ENCODE data around the gene HIVEP1.

Gene HIVEP1

GRCh38 chr6:12158686-12159415 is 146.7 kb downstream of the HIVEP1 start:
- peaks cover 1 to 5% of the 10 kb centered on the region in 2 donors for H3K9me3 ChIP-seq (replicated peaks in 1 of 2; ENCODE audit: control insufficient read depth in 2 of 2, insufficient read depth in 1 of 2, low read depth in 1 of 2, low read length in 2 of 2)
- H2AK5ac ChIP-seq (ENCODE audit: low read depth, low read length) = no peak overlapping the region
- no peak overlapping the region for H4K8ac ChIP-seq (ENCODE audit: low read depth, low read length)
- no peaks in the 10 kb centered on the region for H3K4me1 ChIP-seq (ENCODE audit: control insufficient read depth in 2 of 2, insufficient read depth in 1 of 2, low read depth in 1 of 2, low read length in 2 of 2)
- DNase-seq (ENCODE audit: low spot score) = no peak
- H3K4ac ChIP-seq (ENCODE audit: low read length) = no peak overlapping the region
- no peak overlapping the region for H2BK15ac ChIP-seq (ENCODE audit: low read length)
- H3K9ac ChIP-seq (ENCODE audit: low read depth, low read length, poor library complexity) = no peak overlapping the region
- no peak overlapping the region for H3K27ac ChIP-seq (replicated peaks; ENCODE audit: low read length)
- no peak overlapping the region for H3K23ac ChIP-seq (ENCODE audit: low read depth, low read length, poor library complexity)
- H2BK120ac ChIP-seq (ENCODE audit: low read depth, low read length) = no peak overlapping the region
- H3K27me3 ChIP-seq (ENCODE audit: control insufficient read depth in 3 of 3, insufficient read depth in 3 of 3, low read depth in 1 of 3, low read length in 3 of 3) = no peaks in the 10 kb centered on the region
- H3K14ac ChIP-seq (ENCODE audit: low read length) = no peak overlapping the region
- H3K79me1 ChIP-seq (ENCODE audit: low read depth, low read length) = no peaks in the 10 kb centered on the region
- H3K4me3 ChIP-seq (ENCODE audit: low read length in 2 of 2) = no peak overlapping the region
- H3K18ac ChIP-seq (ENCODE audit: low read length) = no peak overlapping the region
- no peak overlapping the region for H3K4me2 ChIP-seq (ENCODE audit: insufficient read depth, low read length, poor library complexity, severe bottlenecking)
- no peak overlapping the region for H2BK5ac ChIP-seq (ENCODE audit: low read length)
- no CpG with 5 or more reads among the region's 16 CpGs for WGBS, 2 donors (ENCODE audit: extremely low coverage in 2 of 2, insufficient read length in 2 of 2, insufficient replicate concordance in 1 of 2)
- no peak overlapping the region for H2AFZ ChIP-seq (ENCODE audit: low read length)
- H4K91ac ChIP-seq (ENCODE audit: low read depth, low read length, poor library complexity) = no peak overlapping the region
- H2BK12ac ChIP-seq (ENCODE audit: low read length) = no peak overlapping the region
- peaks cover 17 to 27% of the 10 kb centered on the region in 2 donors for H3K36me3 ChIP-seq (replicated peaks in 1 of 2; ENCODE audit: control insufficient read depth in 2 of 2, insufficient read depth in 2 of 2, low read length in 2 of 2)

DNA sequence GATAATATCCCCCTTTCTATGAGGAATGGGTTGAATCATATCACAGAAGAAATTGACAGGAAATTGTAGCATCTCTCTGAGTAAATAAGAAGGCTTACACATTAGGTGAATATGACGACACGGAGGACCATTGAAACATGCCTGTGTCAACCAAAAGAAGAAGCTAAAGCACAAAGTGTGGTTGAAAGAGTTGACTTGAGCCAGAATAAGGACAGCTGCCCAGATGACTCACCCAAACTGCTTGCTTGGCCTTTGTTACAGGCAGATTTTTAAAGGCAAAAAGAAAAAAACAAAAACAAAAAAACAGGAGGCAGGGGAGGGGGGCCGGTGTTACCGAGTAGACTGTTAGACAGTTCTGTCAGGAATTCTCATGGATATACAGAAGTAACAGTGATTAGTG is 148.2 kb downstream of the HIVEP1 start:
- no peak overlapping the region for H3K27ac ChIP-seq (replicated peaks; ENCODE audit: low read length)
- H3K18ac ChIP-seq (ENCODE audit: low read length) = no peak overlapping the region
- no peak overlapping the region for H2AK5ac ChIP-seq (ENCODE audit: low read depth, low read length)
- no peak overlapping the region for H2BK120ac ChIP-seq (ENCODE audit: low read depth, low read length)
- WGBS, 2 donors (ENCODE audit: extremely low coverage in 2 of 2, insufficient read length in 2 of 2, insufficient replicate concordance in 1 of 2) = no CpG with 5 or more reads among the region's 4 CpGs
- H3K36me3 ChIP-seq (replicated peaks in 1 of 2; ENCODE audit: control insufficient read depth in 2 of 2, insufficient read depth in 2 of 2, low read length in 2 of 2) = peaks cover 19 to 33% of the 10 kb centered on the region in 2 donors
- H3K23ac ChIP-seq (ENCODE audit: low read depth, low read length, poor library complexity) = no peak overlapping the region
- peaks cover 1 to 5% of the 10 kb centered on the region in 2 donors for H3K9me3 ChIP-seq (replicated peaks in 1 of 2; ENCODE audit: control insufficient read depth in 2 of 2, insufficient read depth in 1 of 2, low read depth in 1 of 2, low read length in 2 of 2)
- no peak overlapping the region for H2BK5ac ChIP-seq (ENCODE audit: low read length)
- no peak for DNase-seq (ENCODE audit: low spot score)
- H3K14ac ChIP-seq (ENCODE audit: low read length) = no peak overlapping the region
- no peak overlapping the region for H3K4me2 ChIP-seq (ENCODE audit: insufficient read depth, low read length, poor library complexity, severe bottlenecking)
- no peaks in the 10 kb centered on the region for H3K79me1 ChIP-seq (ENCODE audit: low read depth, low read length)
- H2AFZ ChIP-seq (ENCODE audit: low read length) = no peak overlapping the region
- no peaks in the 10 kb centered on the region for H3K27me3 ChIP-seq (ENCODE audit: control insufficient read depth in 3 of 3, insufficient read depth in 3 of 3, low read depth in 1 of 3, low read length in 3 of 3)
- H3K4me3 ChIP-seq (ENCODE audit: low read length in 2 of 2) = no peak overlapping the region
- no peak overlapping the region for H3K9ac ChIP-seq (ENCODE audit: low read depth, low read length, poor library complexity)
- H2BK15ac ChIP-seq (ENCODE audit: low read length) = no peak overlapping the region
- no peak overlapping the region for H4K8ac ChIP-seq (ENCODE audit: low read depth, low read length)
- no peak overlapping the region for H4K91ac ChIP-seq (ENCODE audit: low read depth, low read length, poor library complexity)
- no peak overlapping the region for H2BK12ac ChIP-seq (ENCODE audit: low read length)
- no peaks in the 10 kb centered on the region for H3K4me1 ChIP-seq (ENCODE audit: control insufficient read depth in 2 of 2, insufficient read depth in 1 of 2, low read depth in 1 of 2, low read length in 2 of 2)
- H3K4ac ChIP-seq (ENCODE audit: low read length) = no peak overlapping the region

DNA sequence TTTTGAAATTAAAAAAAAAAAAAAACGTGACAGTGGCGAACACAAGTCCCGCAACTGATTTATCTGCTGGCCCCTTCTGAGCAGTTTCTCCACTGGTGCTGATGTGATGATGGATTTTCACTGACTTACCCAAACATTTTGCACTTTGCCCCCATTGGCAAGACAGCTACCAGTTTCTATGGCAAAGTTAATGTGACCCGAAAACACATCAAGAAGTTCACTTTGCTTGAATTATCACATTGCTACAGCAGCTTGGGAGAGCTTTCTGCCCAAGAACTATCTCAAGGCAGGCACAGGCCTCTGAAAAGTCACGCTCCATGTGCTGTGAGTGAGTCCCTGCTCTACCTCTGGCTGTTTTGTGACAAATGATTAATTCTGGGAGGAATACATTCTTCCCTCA is 150.1 kb downstream of the HIVEP1 start:
- Histone ChIP-seq H3K4me1 (ENCODE audit: control insufficient read depth in 2 of 2, insufficient read depth in 1 of 2, low read depth in 1 of 2, low read length in 2 of 2) (no peaks in the 10 kb centered on the region), H4K8ac (ENCODE audit: low read depth, low read length) (no peak overlapping the region), H3K9me3 (replicated peaks in 1 of 2; ENCODE audit: control insufficient read depth in 2 of 2, insufficient read depth in 1 of 2, low read depth in 1 of 2, low read length in 2 of 2) (peaks cover 1 to 5% of the 10 kb centered on the region in 2 donors), H2BK12ac (ENCODE audit: low read length) (no peak overlapping the region), H3K27ac (replicated peaks; ENCODE audit: low read length) (no peak overlapping the region), H3K79me1 (ENCODE audit: low read depth, low read length) (no peaks in the 10 kb centered on the region), H4K91ac (ENCODE audit: low read depth, low read length, poor library complexity) (no peak overlapping the region), H2AFZ (ENCODE audit: low read length) (no peak overlapping the region), H3K18ac (ENCODE audit: low read length) (no peak overlapping the region), H3K27me3 (ENCODE audit: control insufficient read depth in 3 of 3, insufficient read depth in 3 of 3, low read depth in 1 of 3, low read length in 3 of 3) (no peaks in the 10 kb centered on the region), H3K4me2 (ENCODE audit: insufficient read depth, low read length, poor library complexity, severe bottlenecking) (no peak overlapping the region), H3K4me3 (ENCODE audit: low read length in 2 of 2) (no peak overlapping the region), H2BK15ac (ENCODE audit: low read length) (no peak overlapping the region), H2BK120ac (ENCODE audit: low read depth, low read length) (no peak overlapping the region), H3K36me3 (replicated peaks in 1 of 2; ENCODE audit: control insufficient read depth in 2 of 2, insufficient read depth in 2 of 2, low read length in 2 of 2) (peaks cover 19 to 33% of the 10 kb centered on the region in 2 donors), H2AK5ac (ENCODE audit: low read depth, low read length) (no peak overlapping the region), H2BK5ac (ENCODE audit: low read length) (no peak overlapping the region), H3K9ac (ENCODE audit: low read depth, low read length, poor library complexity) (no peak overlapping the region), H3K14ac (ENCODE audit: low read length) (no peak overlapping the region), H3K4ac (ENCODE audit: low read length) (no peak overlapping the region), H3K23ac (ENCODE audit: low read depth, low read length, poor library complexity) (no peak overlapping the region)
- no peak for DNase-seq (ENCODE audit: low spot score)
- WGBS, 2 donors (ENCODE audit: extremely low coverage in 2 of 2, insufficient read length in 2 of 2, insufficient replicate concordance in 1 of 2) = no CpG with 5 or more reads among the region's 5 CpGs

- H3K9me3 ChIP-seq (replicated peaks in 1 of 2; ENCODE audit: control insufficient read depth in 2 of 2, insufficient read depth in 1 of 2, low read depth in 1 of 2, low read length in 2 of 2) = peaks cover 1 to 5% of the 10 kb centered on the region in 2 donors
- H2BK12ac ChIP-seq (ENCODE audit: low read length) = no peak overlapping the region
- H3K79me1 ChIP-seq (ENCODE audit: low read depth, low read length) = no peaks in the 10 kb centered on the region
- H3K14ac ChIP-seq (ENCODE audit: low read length) = no peak overlapping the region
- no peak overlapping the region for H3K4ac ChIP-seq (ENCODE audit: low read length)
- H2BK120ac ChIP-seq (ENCODE audit: low read depth, low read length) = no peak overlapping the region
- H2AFZ ChIP-seq (ENCODE audit: low read length) = no peak overlapping the region
- no peak overlapping the region for H4K8ac ChIP-seq (ENCODE audit: low read depth, low read length)
- H2BK5ac ChIP-seq (ENCODE audit: low read length) = no peak overlapping the region
- no peak overlapping the region for H2AK5ac ChIP-seq (ENCODE audit: low read depth, low read length)
- peaks cover 19 to 33% of the 10 kb centered on the region in 2 donors for H3K36me3 ChIP-seq (replicated peaks in 1 of 2; ENCODE audit: control insufficient read depth in 2 of 2, insufficient read depth in 2 of 2, low read length in 2 of 2)
- no peak overlapping the region for H4K91ac ChIP-seq (ENCODE audit: low read depth, low read length, poor library complexity)
- H3K4me1 ChIP-seq (ENCODE audit: control insufficient read depth in 2 of 2, insufficient read depth in 1 of 2, low read depth in 1 of 2, low read length in 2 of 2) = no peaks in the 10 kb centered on the region
- H3K4me2 ChIP-seq (ENCODE audit: insufficient read depth, low read length, poor library complexity, severe bottlenecking) = no peak overlapping the region
- H3K23ac ChIP-seq (ENCODE audit: low read depth, low read length, poor library complexity) = peak overlapping the region; percentile 38
- WGBS, 2 donors (ENCODE audit: extremely low coverage in 2 of 2, insufficient read length in 2 of 2, insufficient replicate concordance in 1 of 2) = no CpG with 5 or more reads among the region's 3 CpGs
- no peak overlapping the region for H2BK15ac ChIP-seq (ENCODE audit: low read length)
- no peaks in the 10 kb centered on the region for H3K27me3 ChIP-seq (ENCODE audit: control insufficient read depth in 3 of 3, insufficient read depth in 3 of 3, low read depth in 1 of 3, low read length in 3 of 3)
- H3K27ac ChIP-seq (replicated peaks; ENCODE audit: low read length) = no peak overlapping the region
- H3K4me3 ChIP-seq (ENCODE audit: low read length in 2 of 2) = peak overlapping the region in 1 of 2 donors; percentile 44
- H3K18ac ChIP-seq (ENCODE audit: low read length) = no peak overlapping the region
- H3K9ac ChIP-seq (ENCODE audit: low read depth, low read length, poor library complexity) = no peak overlapping the region
- no peak for DNase-seq (ENCODE audit: low spot score)
These were observed 151.0 kb downstream of the HIVEP1 start for GRCh38 chr6:12163149-12163548.

Data from neuronal stem cell (in vitro differentiated cells).